Measurements from ENCODE around the gene PREX1. TPM values are rescaled to one million over a fixed set of nuclear protein-coding genes. Genes with fewer than 3 reads are reported as not detected.
"Not testable (repeated sequence)": the region's sequence is repeated elsewhere in the genome, so short reads cannot be mapped to it uniquely, and the experiment has no call there.

Gene PREX1
- total RNA-seq, 2 donors from 2014 or later: 7.4 to 37.9 TPM

- TF ChIP-seq CTCF (IDR thresholded peaks at IDR 0.05) (no peak), POLR2AphosphoS5 (IDR thresholded peaks at IDR 0.05) (peak; percentile 50)
- H3K36me3 ChIP-seq: no peaks in the 10 kb centered on the region
- no peak overlapping the region for H3K4me3 ChIP-seq
- peak overlapping the region in 1 of 2 donors; percentile 10 for H3K27ac ChIP-seq
- no peaks in the 10 kb centered on the region for H3K4me1 ChIP-seq (replicated peaks)
- intact Hi-C loops (cut with DNase I): no loop called here
- 56% methylated on average over 8 of the region's 8 CpGs for WGBS
- no peak for DNase-seq (ENCODE audit: low spot score)
- H3K27me3 ChIP-seq (replicated peaks; ENCODE audit: insufficient read depth): no peaks in the 10 kb centered on the region
- no peaks in the 10 kb centered on the region for H3K9me3 ChIP-seq
These were observed 67.3 kb downstream of the PREX1 start for GRCh38 chr20:48760403-48760983.

- TF ChIP-seq CTCF (IDR thresholded peaks at IDR 0.05) (no peak), POLR2AphosphoS5 (IDR thresholded peaks at IDR 0.05) (no peak), POLR2A (IDR thresholded peaks at IDR 0.05) (no peak)
- 92% methylated on average over 7 of the region's 7 CpGs for WGBS
- no peaks in the 10 kb centered on the region for H3K4me1 ChIP-seq (replicated peaks)
- DNase-seq (ENCODE audit: low spot score): no peak
- intact Hi-C loops (cut with DNase I): no loop called here
- H3K9me3 ChIP-seq: no peaks in the 10 kb centered on the region
- H3K36me3 ChIP-seq: no peaks in the 10 kb centered on the region
- no peak overlapping the region for H3K27ac ChIP-seq
- H3K27me3 ChIP-seq (replicated peaks; ENCODE audit: insufficient read depth): no peaks in the 10 kb centered on the region
- H3K4me3 ChIP-seq: no peak overlapping the region
These were observed 68.1 kb downstream of the PREX1 start for GRCh38 chr20:48759631-48760245.

GRCh38 chr20:48758206-48758820 lies 69.5 kb downstream of the PREX1 start:
- no peaks in the 10 kb centered on the region for H3K27me3 ChIP-seq (replicated peaks; ENCODE audit: insufficient read depth)
- H3K4me1 ChIP-seq (replicated peaks): no peaks in the 10 kb centered on the region
- H3K4me3 ChIP-seq: no peak overlapping the region
- WGBS: 85% methylated on average over 16 of the region's 16 CpGs
- no peak overlapping the region for H3K27ac ChIP-seq
- intact Hi-C loops (cut with DNase I): no loop called here
- DNase-seq (ENCODE audit: low spot score): no peak
- H3K9me3 ChIP-seq: no peaks in the 10 kb centered on the region
- no peak for TF ChIP-seq POLR2A (IDR thresholded peaks at IDR 0.05)
- TF ChIP-seq CTCF (IDR thresholded peaks at IDR 0.05): no peak
- TF ChIP-seq POLR2AphosphoS5 (IDR thresholded peaks at IDR 0.05): no peak
- no peaks in the 10 kb centered on the region for H3K36me3 ChIP-seq

- intact Hi-C loops (cut with DNase I); H3K4me3 ChIP-seq; H3K36me3 ChIP-seq; H3K27me3 ChIP-seq (replicated peaks; ENCODE audit: insufficient read depth); DNase-seq (ENCODE audit: low spot score); H3K4me1 ChIP-seq (replicated peaks); H3K27ac ChIP-seq; H3K9me3 ChIP-seq: not testable (repeated sequence)
- 90% methylated on average over 6 of the region's 6 CpGs for WGBS
These were observed 71.0 kb downstream of the PREX1 start for GRCh38 chr20:48756774-48757173.

GRCh38 chr20:48754292-48754691 lies 73.5 kb downstream of the PREX1 start:
- intact Hi-C loops (cut with DNase I): no loop called here
- no peaks in the 10 kb centered on the region for H3K36me3 ChIP-seq
- no peak overlapping the region for H3K27ac ChIP-seq
- no peaks in the 10 kb centered on the region for H3K9me3 ChIP-seq
- WGBS: 69% methylated on average over 8 of the region's 8 CpGs
- no peak for TF ChIP-seq POLR2A (IDR thresholded peaks at IDR 0.05)
- H3K27me3 ChIP-seq (replicated peaks; ENCODE audit: insufficient read depth): no peaks in the 10 kb centered on the region
- H3K4me3 ChIP-seq: no peak overlapping the region
- H3K4me1 ChIP-seq (replicated peaks): no peaks in the 10 kb centered on the region
- no peak for DNase-seq (ENCODE audit: low spot score)

- no peak for TF ChIP-seq POLR2A (IDR thresholded peaks at IDR 0.05)
- TF ChIP-seq POLR2AphosphoS5 (IDR thresholded peaks at IDR 0.05): no peak
- TF ChIP-seq CTCF (IDR thresholded peaks at IDR 0.05): no peak
- no peaks in the 10 kb centered on the region for H3K4me1 ChIP-seq (replicated peaks)
- WGBS: 96% methylated on average over 6 of the region's 6 CpGs
- H3K4me3 ChIP-seq: no peak overlapping the region
- no peak overlapping the region for H3K27ac ChIP-seq
- intact Hi-C loops (cut with DNase I): no loop called here
- no peaks in the 10 kb centered on the region for H3K27me3 ChIP-seq (replicated peaks; ENCODE audit: insufficient read depth)
- H3K9me3 ChIP-seq: no peaks in the 10 kb centered on the region
- DNase-seq (ENCODE audit: low spot score): no peak
- no peaks in the 10 kb centered on the region for H3K36me3 ChIP-seq
These were observed 74.8 kb downstream of the PREX1 start for GRCh38 chr20:48752963-48753362.

All from prostate gland (tissue), 2 donors.